DND-41 (cell line): ENCODE measurements around the gene CLTCL1.

Experiments used
- EZH2 ChIP-seq: IDR thresholded peaks from 3 replicates; pipeline ENCODE4 v1.6.1; 2012; ENCODE audit warnings: borderline replicate concordance, low read depth, mild to moderate bottlenecking, moderate library complexity, low read length, inconsistent platforms; ENCODE audit not compliant: severe bottlenecking
- TF ChIP-seq, protein P1 (sequence below): IDR thresholded peaks from 2 replicates; pipeline ENCODE4 v1.5.1; 2012; ENCODE audit warnings: borderline replicate concordance, low read length, moderate library complexity, mild to moderate bottlenecking; ENCODE audit not compliant: poor library complexity, severe bottlenecking; ENCODE audit errors: extremely low read depth

GRCh38 chr22:19271273-19271855 is 20.2 kb downstream of the CLTCL1 start:
- TF ChIP-seq, protein P1, sequence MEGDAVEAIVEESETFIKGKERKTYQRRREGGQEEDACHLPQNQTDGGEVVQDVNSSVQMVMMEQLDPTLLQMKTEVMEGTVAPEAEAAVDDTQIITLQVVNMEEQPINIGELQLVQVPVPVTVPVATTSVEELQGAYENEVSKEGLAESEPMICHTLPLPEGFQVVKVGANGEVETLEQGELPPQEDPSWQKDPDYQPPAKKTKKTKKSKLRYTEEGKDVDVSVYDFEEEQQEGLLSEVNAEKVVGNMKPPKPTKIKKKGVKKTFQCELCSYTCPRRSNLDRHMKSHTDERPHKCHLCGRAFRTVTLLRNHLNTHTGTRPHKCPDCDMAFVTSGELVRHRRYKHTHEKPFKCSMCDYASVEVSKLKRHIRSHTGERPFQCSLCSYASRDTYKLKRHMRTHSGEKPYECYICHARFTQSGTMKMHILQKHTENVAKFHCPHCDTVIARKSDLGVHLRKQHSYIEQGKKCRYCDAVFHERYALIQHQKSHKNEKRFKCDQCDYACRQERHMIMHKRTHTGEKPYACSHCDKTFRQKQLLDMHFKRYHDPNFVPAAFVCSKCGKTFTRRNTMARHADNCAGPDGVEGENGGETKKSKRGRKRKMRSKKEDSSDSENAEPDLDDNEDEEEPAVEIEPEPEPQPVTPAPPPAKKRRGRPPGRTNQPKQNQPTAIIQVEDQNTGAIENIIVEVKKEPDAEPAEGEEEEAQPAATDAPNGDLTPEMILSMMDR, result no peak
- no peak for TF ChIP-seq EZH2
